ENCODE data around the gene ESRRG. TPM values are rescaled to one million over a fixed set of nuclear protein-coding genes. Genes with fewer than 3 reads are reported as not detected.

Gene ESRRG
- total RNA-seq, 1 donor from 2014 or later, result not detected

DNA sequence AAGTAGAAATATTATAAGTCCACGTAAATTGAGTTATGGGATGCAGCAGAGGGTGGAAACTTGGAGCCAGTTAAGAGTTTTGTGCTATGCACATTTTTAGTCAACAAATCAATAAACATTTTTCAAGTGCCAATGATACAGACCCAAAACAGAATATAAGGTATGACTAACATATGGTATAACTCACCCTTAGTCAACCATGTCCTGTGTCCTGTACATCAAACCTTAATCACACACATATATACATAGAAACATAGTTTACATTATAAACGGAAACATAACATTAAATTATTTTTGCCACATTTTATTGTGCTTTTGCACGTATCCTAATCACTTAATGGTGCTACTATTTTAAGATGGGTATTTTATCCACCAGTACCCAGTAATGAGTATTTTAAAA is 163.9 kb downstream of the ESRRG start:
- Histone ChIP-seq H3K36me3 (ENCODE audit: control insufficient read depth, insufficient read depth, low read length) (no peaks in the 10 kb centered on the region), H3K27me3 (ENCODE audit: control insufficient read depth, insufficient read depth, low read length) (no peaks in the 10 kb centered on the region), H3K4me3 (ENCODE audit: low read depth, low read length) (no peak overlapping the region)
- DNase-seq (ENCODE audit: low read depth) (peak; percentile 37), FAIRE-seq (no peak)
- TF ChIP-seq, protein P1, sequence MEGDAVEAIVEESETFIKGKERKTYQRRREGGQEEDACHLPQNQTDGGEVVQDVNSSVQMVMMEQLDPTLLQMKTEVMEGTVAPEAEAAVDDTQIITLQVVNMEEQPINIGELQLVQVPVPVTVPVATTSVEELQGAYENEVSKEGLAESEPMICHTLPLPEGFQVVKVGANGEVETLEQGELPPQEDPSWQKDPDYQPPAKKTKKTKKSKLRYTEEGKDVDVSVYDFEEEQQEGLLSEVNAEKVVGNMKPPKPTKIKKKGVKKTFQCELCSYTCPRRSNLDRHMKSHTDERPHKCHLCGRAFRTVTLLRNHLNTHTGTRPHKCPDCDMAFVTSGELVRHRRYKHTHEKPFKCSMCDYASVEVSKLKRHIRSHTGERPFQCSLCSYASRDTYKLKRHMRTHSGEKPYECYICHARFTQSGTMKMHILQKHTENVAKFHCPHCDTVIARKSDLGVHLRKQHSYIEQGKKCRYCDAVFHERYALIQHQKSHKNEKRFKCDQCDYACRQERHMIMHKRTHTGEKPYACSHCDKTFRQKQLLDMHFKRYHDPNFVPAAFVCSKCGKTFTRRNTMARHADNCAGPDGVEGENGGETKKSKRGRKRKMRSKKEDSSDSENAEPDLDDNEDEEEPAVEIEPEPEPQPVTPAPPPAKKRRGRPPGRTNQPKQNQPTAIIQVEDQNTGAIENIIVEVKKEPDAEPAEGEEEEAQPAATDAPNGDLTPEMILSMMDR (IDR thresholded peaks at IDR 0.05; ENCODE audit: insufficient read depth, low read length, severe bottlenecking), result no peak

DNA sequence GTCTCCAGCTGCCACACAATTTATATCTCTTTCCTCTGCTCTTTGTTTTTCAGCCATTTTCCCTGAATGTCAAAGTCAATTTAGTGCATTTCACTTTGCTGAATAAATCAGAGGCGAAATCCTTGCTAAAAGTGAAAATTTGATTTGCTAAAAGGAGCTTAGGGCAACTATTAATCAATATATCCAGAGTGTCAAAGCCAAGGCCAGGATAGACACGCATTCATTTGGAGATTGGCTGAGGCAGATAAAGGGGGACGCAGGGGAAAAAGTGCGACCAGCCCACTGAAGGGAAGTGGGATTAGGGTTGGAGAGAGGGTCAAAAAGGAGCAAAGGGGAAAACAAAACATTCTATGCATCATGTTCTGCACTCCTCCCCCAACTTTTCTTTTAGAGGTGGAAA is 167.6 kb downstream of the ESRRG start:
- Histone ChIP-seq H3K36me3 (ENCODE audit: control insufficient read depth, insufficient read depth, low read length) (no peaks in the 10 kb centered on the region), H3K4me3 (ENCODE audit: low read depth, low read length) (no peak overlapping the region), H3K27me3 (ENCODE audit: control insufficient read depth, insufficient read depth, low read length) (no peaks in the 10 kb centered on the region)
- TF ChIP-seq, protein P1 (IDR thresholded peaks at IDR 0.05; ENCODE audit: insufficient read depth, low read length, severe bottlenecking), result no peak
- no peak for FAIRE-seq
- no peak for DNase-seq (ENCODE audit: low read depth)

DNA sequence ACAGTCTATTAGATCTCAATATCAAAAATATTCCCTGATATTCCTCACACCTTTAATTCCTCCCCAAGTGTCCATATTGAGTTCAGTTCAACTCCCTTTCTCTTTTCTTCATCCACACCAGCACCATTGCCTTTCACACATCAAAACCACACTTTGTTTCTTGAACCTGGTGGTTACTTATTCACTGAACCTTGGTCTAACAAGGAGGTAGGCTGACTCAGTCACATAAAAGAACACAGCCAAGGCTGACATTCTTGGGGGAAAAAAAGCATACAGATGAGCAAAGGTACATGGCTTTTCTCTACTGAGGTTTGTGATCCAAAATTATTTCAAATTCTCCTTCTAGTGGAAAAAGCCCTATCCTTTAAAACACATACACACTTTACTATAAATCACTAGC is 168.3 kb downstream of the ESRRG start:
- DNase-seq (ENCODE audit: low read depth) (no peak), FAIRE-seq (no peak)
- TF ChIP-seq, protein P1 (IDR thresholded peaks at IDR 0.05; ENCODE audit: insufficient read depth, low read length, severe bottlenecking), result no peak
- Histone ChIP-seq H3K27me3 (ENCODE audit: control insufficient read depth, insufficient read depth, low read length) (no peaks in the 10 kb centered on the region), H3K4me3 (ENCODE audit: low read depth, low read length) (no peak overlapping the region), H3K36me3 (ENCODE audit: control insufficient read depth, insufficient read depth, low read length) (no peaks in the 10 kb centered on the region)

DNA sequence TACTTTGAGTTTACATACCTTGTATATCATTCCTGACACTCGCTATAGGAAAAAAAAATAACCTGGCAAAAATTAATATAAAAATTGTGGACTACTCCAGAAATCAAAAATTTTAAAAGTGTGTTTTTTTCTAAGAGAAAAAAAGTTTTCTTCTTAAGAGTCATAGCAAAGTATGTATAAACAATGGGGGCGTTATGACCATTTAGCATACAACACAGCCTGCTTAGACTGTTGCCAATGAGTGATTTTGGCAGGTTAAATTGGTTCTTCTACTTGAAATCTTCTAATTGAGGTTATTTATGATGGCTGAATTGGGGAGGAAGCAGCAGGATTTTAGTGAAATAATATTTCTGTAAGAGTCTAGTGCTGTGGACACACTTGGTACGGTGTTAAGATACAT is 169.5 kb downstream of the ESRRG start:
- Histone ChIP-seq H3K36me3 (ENCODE audit: control insufficient read depth, insufficient read depth, low read length) (no peaks in the 10 kb centered on the region), H3K4me3 (ENCODE audit: low read depth, low read length) (no peak overlapping the region), H3K27me3 (ENCODE audit: control insufficient read depth, insufficient read depth, low read length) (no peaks in the 10 kb centered on the region)
- no peak for FAIRE-seq
- TF ChIP-seq, protein P1 (IDR thresholded peaks at IDR 0.05; ENCODE audit: insufficient read depth, low read length, severe bottlenecking), result no peak
- no peak for DNase-seq (ENCODE audit: low read depth)

DNA sequence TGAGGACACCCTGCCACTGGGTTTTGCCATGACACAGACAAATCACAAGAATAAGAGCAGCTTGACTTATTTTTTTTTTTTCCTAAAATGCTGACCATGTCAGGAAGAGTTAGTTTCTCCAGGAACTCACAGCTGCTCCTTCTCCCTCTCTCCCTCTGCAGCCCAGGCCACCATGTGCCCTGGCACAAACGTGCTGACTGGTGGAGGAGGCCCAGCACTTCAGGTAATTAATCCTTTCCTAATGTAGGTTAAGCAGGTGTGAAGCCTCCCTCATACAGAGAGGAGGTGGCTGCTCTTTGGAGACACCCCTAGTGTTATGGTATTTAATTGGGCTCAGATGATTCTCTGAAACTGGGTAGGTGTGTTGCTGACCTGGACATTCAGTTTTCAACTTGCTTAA is 170.2 kb downstream of the ESRRG start:
- DNase-seq (ENCODE audit: low read depth) (no peak), FAIRE-seq (no peak)
- Histone ChIP-seq H3K4me3 (ENCODE audit: low read depth, low read length) (no peak overlapping the region), H3K27me3 (ENCODE audit: control insufficient read depth, insufficient read depth, low read length) (no peaks in the 10 kb centered on the region), H3K36me3 (ENCODE audit: control insufficient read depth, insufficient read depth, low read length) (no peaks in the 10 kb centered on the region)
- TF ChIP-seq, protein P1 (IDR thresholded peaks at IDR 0.05; ENCODE audit: insufficient read depth, low read length, severe bottlenecking), result no peak

DNA sequence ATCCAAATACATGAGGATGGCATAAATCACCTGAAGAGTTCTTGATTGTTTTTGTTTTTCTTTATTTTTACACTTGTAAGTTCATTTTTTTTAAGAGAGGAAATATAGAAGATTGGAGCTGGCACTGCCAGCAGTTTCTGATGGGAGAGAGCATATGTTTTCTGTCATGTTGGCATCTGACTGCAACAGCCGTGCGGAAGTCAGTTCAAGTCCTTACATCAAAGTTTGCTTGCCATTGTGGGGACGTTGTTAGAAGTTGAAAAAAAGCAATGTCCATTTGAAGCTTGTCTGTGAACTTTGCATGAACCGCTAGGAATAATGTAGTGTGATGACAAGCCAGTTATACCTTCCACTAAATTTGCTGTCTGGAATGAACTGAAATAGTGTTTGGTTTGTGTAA is 173.4 kb downstream of the ESRRG start:
- Histone ChIP-seq H3K36me3 (ENCODE audit: control insufficient read depth, insufficient read depth, low read length) (no peaks in the 10 kb centered on the region), H3K4me3 (ENCODE audit: low read depth, low read length) (no peak overlapping the region), H3K27me3 (ENCODE audit: control insufficient read depth, insufficient read depth, low read length) (no peaks in the 10 kb centered on the region)
- FAIRE-seq (no peak), DNase-seq (ENCODE audit: low read depth) (no peak)
- TF ChIP-seq, protein P1 (IDR thresholded peaks at IDR 0.05; ENCODE audit: insufficient read depth, low read length, severe bottlenecking), result no peak
